Caki2 (cell line): ENCODE measurements around the gene CSF1R. TPM values are rescaled to one million over a fixed set of nuclear protein-coding genes. Genes with fewer than 3 reads are reported as not detected.

Experiments
- DNase-seq: peaks from one replicate; pipeline ENCODE4 v3.0.0-alpha.2; 2015; ENCODE audit warnings: low read depth
- in situ Hi-C: cut with HindIII; loops from 2 replicates; pipeline ENCODE4 v1.10.0; 2016; ENCODE audit warnings: low sequenced_read_pairs, low pct_unique_long_range_greater_than_20kb, mixed read lengths
- total RNA-seq: library from RNA; depleted of rRNA; stranded (reverse); fragments of >200 nt; shearing (Covaris generic); gene quantifications from 2 replicates; pipeline ENCODE4 v1.2.3, GENCODE V29; 2014; ENCODE audit warnings: low replicate concordance; rRNA removed

CSF1R gene
- not detected in 2 replicates for total RNA-seq

- in situ Hi-C loops: no loop called here
Measured at GRCh38 chr5:150085950-150086715, at the start of gene CSF1R. TSS of gene CSF1R (minus strand) at chr5:150086554. CDS start at chr5:150086427, 127 bp downstream.

GRCh38 chr5:150135557-150136304 is 49.4 kb upstream of the CSF1R start:
- no peak for DNase-seq
- in situ Hi-C loops: no loop called here

More at GRCh38 chr5:150085950-150086715, at the start of gene CSF1R:
- DNase-seq: no peak

- DNase-seq: no peak
- in situ Hi-C loops: no loop called here
Measured at GRCh38 chr5:150134198-150134588, 47.8 kb upstream of the CSF1R start.

- in situ Hi-C loops: no loop called here
Measured at GRCh38 chr5:150133581-150134197, 47.3 kb upstream of the CSF1R start.

GRCh38 chr5:150132740-150133139 is 46.4 kb upstream of the CSF1R start:
- no peak for DNase-seq
- in situ Hi-C loops: no loop called here

More at GRCh38 chr5:150133581-150134197, 47.3 kb upstream of the CSF1R start:
- DNase-seq: no peak

- no peak for DNase-seq
- in situ Hi-C loops: no loop called here
Measured at GRCh38 chr5:150131978-150132694, 45.8 kb upstream of the CSF1R start.

- in situ Hi-C loops: no loop called here
- DNase-seq: no peak
Measured at GRCh38 chr5:150131461-150131860, 45.1 kb upstream of the CSF1R start.

- in situ Hi-C loops: no loop called here
- no peak for DNase-seq
Measured at GRCh38 chr5:150130493-150130922, 44.2 kb upstream of the CSF1R start.

GRCh38 chr5:150129813-150130492 is 43.6 kb upstream of the CSF1R start:
- DNase-seq: peak; percentile 44
- in situ Hi-C loops: no loop called here

GRCh38 chr5:150129454-150129812 is 43.1 kb upstream of the CSF1R start:
- in situ Hi-C loops: no loop called here
- DNase-seq: no peak

- no peak for DNase-seq
- in situ Hi-C loops: no loop called here
Measured at GRCh38 chr5:150126921-150127265, 40.5 kb upstream of the CSF1R start.

- in situ Hi-C loops: no loop called here
- no peak for DNase-seq
Measured at GRCh38 chr5:150126199-150126920, 40.0 kb upstream of the CSF1R start.

- in situ Hi-C loops: no loop called here
- DNase-seq: no peak
Measured at GRCh38 chr5:150125334-150125733, 39.0 kb upstream of the CSF1R start.

GRCh38 chr5:150124596-150124995 is 38.2 kb upstream of the CSF1R start:
- DNase-seq: no peak
- in situ Hi-C loops: no loop called here

- in situ Hi-C loops: no loop called here
- DNase-seq: no peak
Measured at GRCh38 chr5:150124111-150124557, 37.8 kb upstream of the CSF1R start.

GRCh38 chr5:150123542-150123941 is 37.2 kb upstream of the CSF1R start:
- in situ Hi-C loops: no loop called here
- no peak for DNase-seq
